A673 (cell line): ENCODE measurements around the gene MORC1. TPM values are rescaled to one million over a fixed set of nuclear protein-coding genes. Genes with fewer than 3 reads are reported as not detected.

Source experiments
- BruUV-seq: library from RNA; stranded (reverse); fragments of 400-500 nt; replicated peaks from 2 replicates; lab custom pipeline; 2021; lab: Mats Ljungman, UMichigan
- CTCF ChIA-PET: fragments of 300-600 bp; sonication (Branson Sonifier 250); formaldehyde crosslinking; loops from one replicate; lab custom pipeline; 2022; ENCODE audit warnings: antibody characterized with exemption; lab: Charles Lee
- POLR2A ChIA-PET: fragments of 300-600 bp; sonication (Branson Sonifier 250); formaldehyde crosslinking; loops from one replicate; lab custom pipeline; 2022; ENCODE audit warnings: antibody characterized with exemption; ENCODE audit not compliant: low non-redundant PET; lab: Charles Lee
- DNase-seq: peaks from one replicate; pipeline ENCODE4 v3.0.0-alpha.2; 2015; ENCODE audit warnings: low spot score
- H3K27ac ChIP-seq: fragments of 200-600 bp; sonication (generic); 2 replicates; pipeline ENCODE4 v1.5.1; 2016; ENCODE audit warnings: mixed run types, low read depth, mild to moderate bottlenecking, mixed read lengths, antibody characterized with exemption, low read length; ENCODE audit not compliant: poor library complexity, severe bottlenecking
- H3K27me3 ChIP-seq: fragments of 200-600 bp; sonication (generic); replicated peaks from 2 replicates; pipeline ENCODE4 v1.6.1; 2017; ENCODE audit warnings: mixed run types, low read depth, mild to moderate bottlenecking, mixed read lengths, antibody characterized with exemption, low read length; ENCODE audit not compliant: insufficient read depth, poor library complexity
- H3K36me3 ChIP-seq: fragments of 200-600 bp; sonication (generic); 2 replicates; pipeline ENCODE4 v1.6.1; 2016; ENCODE audit warnings: mixed run types, mild to moderate bottlenecking, mixed read lengths, antibody characterized with exemption, low read length; ENCODE audit not compliant: insufficient read depth, poor library complexity, severe bottlenecking
- H3K4me1 ChIP-seq: fragments of 200-600 bp; sonication (generic); 2 replicates; pipeline ENCODE4 v1.6.1; 2017; ENCODE audit warnings: mixed run types, mild to moderate bottlenecking, mixed read lengths, antibody characterized with exemption, low read length; ENCODE audit not compliant: insufficient read depth, poor library complexity, severe bottlenecking
- H3K4me3 ChIP-seq: fragments of 200-600 bp; sonication (generic); 2 replicates; pipeline ENCODE4 v1.5.1; 2016; ENCODE audit warnings: low read depth, mixed run types, mild to moderate bottlenecking, mixed read lengths, low read length; ENCODE audit not compliant: poor library complexity, severe bottlenecking
- H3K9me3 ChIP-seq: fragments of 200-600 bp; sonication (generic); 2 replicates; pipeline ENCODE4 v1.6.1; 2016; ENCODE audit warnings: mixed run types, low read depth, mild to moderate bottlenecking, mixed read lengths, antibody characterized with exemption, low read length; ENCODE audit not compliant: poor library complexity, severe bottlenecking
- CTCF ChIP-seq: fragments of 300-800, 200-600 bp; sonication (generic); conservative IDR thresholded peaks from 2 replicates; pipeline ENCODE4 v1.5.1; 2017; ENCODE audit warnings: low read depth, mild to moderate bottlenecking, antibody characterized with exemption, low read length, moderate library complexity, mixed read lengths
- EZH2 ChIP-seq: fragments of 200-600 bp; sonication (generic); IDR thresholded peaks from 2 replicates; pipeline ENCODE4 v1.6.1; 2017; ENCODE audit warnings: borderline replicate concordance, low read depth, mild to moderate bottlenecking, mixed read lengths, antibody characterized with exemption, low read length; ENCODE audit not compliant: poor library complexity, severe bottlenecking
- intact Hi-C: fragments of 100-400 bp; cut with micrococcal nuclease; formaldehyde crosslinking; loops from one replicate; pipeline ENCODE4 v1.10.0; 2022; ENCODE audit not compliant: unreplicated experiment
- total RNA-seq: library from RNA; stranded (reverse); gene quantifications from 2 replicates; pipeline ENCODE4 v1.2.3, GENCODE V29; 2021

Gene MORC1
- total RNA-seq, 1 experiment from 2014 or later, result 0.88 TPM

- Histone ChIP-seq H3K27me3 (no peaks in the 10 kb centered on the region), H3K9me3 (no peaks in the 10 kb centered on the region), H3K36me3 (no peaks in the 10 kb centered on the region), H3K4me1 (no peaks in the 10 kb centered on the region), H3K4me3 (no peak overlapping the region), H3K27ac (no peak overlapping the region)
- TF ChIP-seq CTCF (no peak), EZH2 (no peak)
- ChIA-PET POLR2A (no interaction called here), CTCF (no interaction called here)
- no peak for DNase-seq
- BruUV-seq, result no TSS peak
- intact Hi-C loops, result no loop called here
Observed at GRCh38 chr3:109155828-109156227, 37.9 kb upstream of the MORC1 start.

GRCh38 chr3:109154979-109155378 is 37.0 kb upstream of the MORC1 start:
- DNase-seq, result no peak
- ChIA-PET CTCF (no interaction called here), POLR2A (no interaction called here)
- intact Hi-C loops, result no loop called here
- H3K9me3 ChIP-seq, result no peaks in the 10 kb centered on the region
- no peak for TF ChIP-seq CTCF
- no peak for TF ChIP-seq EZH2
- no peak overlapping the region for H3K4me3 ChIP-seq
- no TSS peak for BruUV-seq
- no peaks in the 10 kb centered on the region for H3K4me1 ChIP-seq
- H3K36me3 ChIP-seq, result no peaks in the 10 kb centered on the region
- no peaks in the 10 kb centered on the region for H3K27me3 ChIP-seq
- no peak overlapping the region for H3K27ac ChIP-seq

GRCh38 chr3:109152320-109152719 is 34.4 kb upstream of the MORC1 start:
- Histone ChIP-seq H3K4me1 (no peaks in the 10 kb centered on the region), H3K27me3 (no peaks in the 10 kb centered on the region), H3K4me3 (no peak overlapping the region), H3K27ac (no peak overlapping the region), H3K36me3 (no peaks in the 10 kb centered on the region), H3K9me3 (no peaks in the 10 kb centered on the region)
- no peak for DNase-seq
- intact Hi-C loops, result no loop called here
- TF ChIP-seq CTCF, result no peak
- no peak for TF ChIP-seq EZH2
- POLR2A ChIA-PET, result no interaction called here
- BruUV-seq, result no TSS peak
- CTCF ChIA-PET, result no interaction called here
